B cell (primary cell): ENCODE data around the gene ISM1. TPM values are rescaled to one million over a fixed set of nuclear protein-coding genes. Genes with fewer than 3 reads are reported as not detected.

Source experiments
- ATAC-seq: fragments of 200-7000 bp; cut with Tn5 transposase; one replicate; pipeline ENCODE4 v1.10.0; 2021; ENCODE audit warnings: low read depth, mild to moderate bottlenecking, moderate number of reproducible peaks, moderate library complexity
- CTCF ChIA-PET: fragments of 350-600 bp; sonication (Branson Sonifier 250); formaldehyde crosslinking; loops from one replicate; lab custom pipeline; 2021; ENCODE audit warnings: antibody characterized with exemption, inconsistent platforms; lab: Charles Lee
- POLR2A ChIA-PET: fragments of 350-600 bp; sonication (Branson Sonifier 250); formaldehyde crosslinking; loops from one replicate; lab custom pipeline; 2021; ENCODE audit warnings: antibody characterized with exemption; lab: Charles Lee
- DNase-seq: peaks from one replicate; pipeline ENCODE4 v3.0.0; 2013
- H2AFZ ChIP-seq: 2 replicates; pipeline ENCODE4 v1.6.1; 2012; ENCODE audit warnings: mild to moderate bottlenecking, low read depth, low read length; ENCODE audit not compliant: insufficient read depth, poor library complexity, severe bottlenecking
- H3K27ac ChIP-seq, 2 donors: 1 replicate in 1 of 2; 2 replicates in 1 of 2; pipeline ENCODE4 v1.5.1; 2012 to 2013; ENCODE audit warnings: low read length in 2 of 2, mild to moderate bottlenecking in 2 of 2, moderate library complexity in 1 of 2
- H3K27me3 ChIP-seq, 4 experiments: fragments of 200-600 bp in 1 of 4; sonication (generic) in 1 of 4; replicated peaks in 1 of 4; 1 replicate in 2 of 4; 2 replicates in 2 of 4; pipeline versions ENCODE4 v1.6.1 to v1.7.0; 2013 to 2016; ENCODE audit warnings: low read length in 3 of 4, mild to moderate bottlenecking in 2 of 4, mixed read lengths in 1 of 4, moderate library complexity in 1 of 4; ENCODE audit not compliant: insufficient read depth in 4 of 4, control insufficient read depth in 3 of 4; ENCODE audit errors: control extremely low read depth in 1 of 4
- H3K36me3 ChIP-seq, 2 experiments: replicated peaks in 1 of 2; 1 replicate in 1 of 2; 2 replicates in 1 of 2; pipeline versions ENCODE4 v1.6.1 to v1.7.1; 2013; ENCODE audit warnings: low read length in 1 of 2; ENCODE audit not compliant: insufficient read depth in 2 of 2, control insufficient read depth in 1 of 2; ENCODE audit errors: control extremely low read depth in 1 of 2, extremely low read depth in 1 of 2
- H3K4me1 ChIP-seq, 2 donors: fragments of 200-600 bp in 1 of 2; sonication (generic) in 1 of 2; 1 replicate in 1 of 2; 2 replicates in 1 of 2; pipeline versions ENCODE4 v1.5.1 to v1.6.1; 2013 to 2017; ENCODE audit warnings: low read length in 2 of 2; ENCODE audit not compliant: control insufficient read depth in 2 of 2, insufficient read depth in 2 of 2
- H3K4me2 ChIP-seq: replicated peaks from 2 replicates; pipeline ENCODE3; 2012; ENCODE audit warnings: mild to moderate bottlenecking, low read depth, low read length; ENCODE audit not compliant: poor library complexity, severe bottlenecking
- H3K4me3 ChIP-seq, 5 experiments: fragments of 200-600 bp in 1 of 5; sonication (generic) in 1 of 5; 1 replicate in 3 of 5; 2 replicates in 2 of 5; pipeline versions ENCODE4 v1.5.1 to v1.7.0; 2011 to 2016; ENCODE audit warnings: low read length in 4 of 5, mild to moderate bottlenecking in 4 of 5, low read depth in 2 of 5, control low read depth in 1 of 5, moderate library complexity in 1 of 5; ENCODE audit not compliant: insufficient read depth in 1 of 5; ENCODE audit errors: control extremely low read depth in 1 of 5, extremely low read depth in 1 of 5
- H3K79me2 ChIP-seq: fragments of 200-600 bp; sonication (generic); one replicate; pipeline ENCODE4 v1.6.0; 2016; ENCODE audit warnings: low read length; ENCODE audit not compliant: control insufficient read depth, insufficient read depth
- H3K9ac ChIP-seq: fragments of 200-600 bp; sonication (generic); 2 replicates; pipeline ENCODE4 v1.6.1; 2017; ENCODE audit warnings: mild to moderate bottlenecking, low read length, moderate library complexity
- H3K9me3 ChIP-seq, 3 donors: one replicate each; pipeline versions ENCODE4 v1.6.1 to v1.7.1; 2013; ENCODE audit warnings: low read length in 2 of 3; ENCODE audit not compliant: control insufficient read depth in 2 of 3, insufficient read depth in 1 of 3; ENCODE audit errors: control extremely low read depth in 1 of 3
- H4K20me1 ChIP-seq: 2 replicates; pipeline ENCODE4 v1.6.0; 2012; ENCODE audit warnings: mild to moderate bottlenecking, low read length; ENCODE audit not compliant: insufficient read depth, control insufficient read depth, poor library complexity, severe bottlenecking
- H3K27ac Mint-ChIP-seq: one replicate; pipeline ENCODE4 v1.8.0; 2021; ENCODE audit warnings: mixed read lengths
- H3K27me3 Mint-ChIP-seq: one replicate; pipeline ENCODE4 v1.8.0; 2021; ENCODE audit warnings: mixed read lengths
- H3K4me1 Mint-ChIP-seq: one replicate; pipeline ENCODE4 v1.8.0; 2021; ENCODE audit warnings: mixed read lengths
- H3K4me3 Mint-ChIP-seq: one replicate; pipeline ENCODE4 v1.8.0; 2021; ENCODE audit warnings: mixed read lengths
- H3K9me3 Mint-ChIP-seq: one replicate; pipeline ENCODE4 v1.8.0; 2022; ENCODE audit warnings: mixed read lengths; ENCODE audit not compliant: insufficient read depth
- EZH2 ChIP-seq: IDR thresholded peaks from 2 replicates; pipeline ENCODE4 v1.6.1; 2012; ENCODE audit warnings: borderline replicate concordance, low read depth, mild to moderate bottlenecking, moderate library complexity, low read length; ENCODE audit not compliant: insufficient read depth, poor library complexity, severe bottlenecking
- WGBS: methylation state at CpG from one replicate; pipeline ENCODE4 v1.1.5; 2013; ENCODE audit warnings: missing lambda C conversion rate; ENCODE audit not compliant: insufficient coverage; 5-methylcytosine and 5-hydroxymethylcytosine counted together
- intact Hi-C: fragments of 100-400 bp; cut with micrococcal nuclease; formaldehyde crosslinking; loops from one replicate; pipeline ENCODE4 v1.10.0; 2022
- polyA plus RNA-seq: library from polyadenylated mRNA; depleted of rRNA; stranded (reverse); fragments of >200 nt; gene quantifications from 2 replicates; pipeline ENCODE4 v1.2.3, GENCODE V29; 2012
- total RNA-seq, 2 donors: library from RNA; stranded (reverse); fragments of 120-200 nt in 1 of 2; gene quantifications; 1 replicate in 1 of 2; 2 replicates in 1 of 2; pipeline versions ENCODE4 v1.2.3 to v1.2.4, GENCODE V29; 2013 to 2022
- TF ChIP-seq, protein P1 (sequence below): fragments of 200-600 bp; IDR thresholded peaks from one replicate; pipeline ENCODE4 v1.8.0; 2022; ENCODE audit warnings: antibody characterized with exemption, mild to moderate bottlenecking

ISM1 gene
- total and polyA plus RNA-seq, 2 donors (not counting 1 experiment from before 2014, with no cell fraction given), result not detected

- Histone ChIP-seq H3K4me1 (no peaks in the 10 kb centered on the region), H3K9ac (no peak overlapping the region), H2AFZ (no peak overlapping the region), H3K27ac (no peak overlapping the region), H3K4me2 (no peak overlapping the region), H4K20me1 (no peaks in the 10 kb centered on the region), H3K9me3 (no peaks in the 10 kb centered on the region), H3K79me2 (no peaks in the 10 kb centered on the region), H3K36me3 (no peaks in the 10 kb centered on the region), H3K27me3 (no peaks in the 10 kb centered on the region), H3K4me3 (no peak overlapping the region)
- TF ChIP-seq, protein P1, sequence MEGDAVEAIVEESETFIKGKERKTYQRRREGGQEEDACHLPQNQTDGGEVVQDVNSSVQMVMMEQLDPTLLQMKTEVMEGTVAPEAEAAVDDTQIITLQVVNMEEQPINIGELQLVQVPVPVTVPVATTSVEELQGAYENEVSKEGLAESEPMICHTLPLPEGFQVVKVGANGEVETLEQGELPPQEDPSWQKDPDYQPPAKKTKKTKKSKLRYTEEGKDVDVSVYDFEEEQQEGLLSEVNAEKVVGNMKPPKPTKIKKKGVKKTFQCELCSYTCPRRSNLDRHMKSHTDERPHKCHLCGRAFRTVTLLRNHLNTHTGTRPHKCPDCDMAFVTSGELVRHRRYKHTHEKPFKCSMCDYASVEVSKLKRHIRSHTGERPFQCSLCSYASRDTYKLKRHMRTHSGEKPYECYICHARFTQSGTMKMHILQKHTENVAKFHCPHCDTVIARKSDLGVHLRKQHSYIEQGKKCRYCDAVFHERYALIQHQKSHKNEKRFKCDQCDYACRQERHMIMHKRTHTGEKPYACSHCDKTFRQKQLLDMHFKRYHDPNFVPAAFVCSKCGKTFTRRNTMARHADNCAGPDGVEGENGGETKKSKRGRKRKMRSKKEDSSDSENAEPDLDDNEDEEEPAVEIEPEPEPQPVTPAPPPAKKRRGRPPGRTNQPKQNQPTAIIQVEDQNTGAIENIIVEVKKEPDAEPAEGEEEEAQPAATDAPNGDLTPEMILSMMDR, result no peak
- TF ChIP-seq EZH2, result no peak
- no peaks in the 10 kb centered on the region for H3K9me3 Mint-ChIP-seq
- ChIA-PET CTCF (no interaction called here), POLR2A (no interaction called here)
- ATAC-seq (no peak), DNase-seq (no peak)
- H3K4me1 Mint-ChIP-seq, result no peaks in the 10 kb centered on the region
- H3K27ac Mint-ChIP-seq, result no peak overlapping the region
- WGBS, result 79% methylated on average over 5 of the region's 5 CpGs
- intact Hi-C loops, result no loop called here
- H3K4me3 Mint-ChIP-seq, result no peak overlapping the region
- no peaks in the 10 kb centered on the region for H3K27me3 Mint-ChIP-seq
Measured at GRCh38 chr20:13291157-13291556, 70.1 kb downstream of the ISM1 start.

DNA sequence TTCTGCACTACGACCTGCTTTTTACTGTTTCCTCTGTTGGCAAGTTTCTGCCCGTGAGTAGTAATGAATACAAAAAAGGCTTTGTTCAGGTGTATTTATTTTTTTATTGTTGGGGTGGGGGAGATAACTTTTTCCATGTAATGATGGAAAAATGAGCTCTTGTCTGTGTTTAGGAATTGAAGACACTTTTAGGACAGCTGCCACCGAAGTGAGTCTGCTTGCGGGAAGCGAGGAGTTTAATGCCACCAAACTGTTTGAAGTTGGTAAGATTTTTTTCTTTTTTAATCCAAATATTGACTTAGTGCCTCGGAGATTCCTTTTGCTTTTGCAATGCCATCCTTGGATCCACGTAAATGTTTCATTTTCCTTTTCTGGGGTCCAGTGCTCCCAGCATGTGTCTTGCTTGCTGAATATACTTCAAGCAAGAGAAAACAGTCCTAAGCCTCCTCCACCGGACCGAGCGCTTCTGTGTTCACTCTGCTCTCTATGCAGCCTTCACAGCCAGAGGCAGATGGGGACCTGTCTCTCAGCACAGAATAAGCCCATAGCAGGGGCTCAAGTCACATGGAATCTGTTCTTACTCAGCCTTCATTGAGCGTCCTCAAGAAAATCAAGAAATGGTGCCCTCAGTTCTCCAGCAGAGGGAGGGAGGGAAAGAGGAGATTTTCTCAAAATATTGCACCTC, 71.3 kb downstream of the ISM1 start:
- TF ChIP-seq EZH2, result no peak
- TF ChIP-seq, protein P1, result no peak
- Histone ChIP-seq H3K9me3 (no peaks in the 10 kb centered on the region), H3K27ac (no peak overlapping the region), H2AFZ (no peak overlapping the region), H4K20me1 (no peaks in the 10 kb centered on the region), H3K27me3 (no peaks in the 10 kb centered on the region), H3K9ac (no peak overlapping the region), H3K79me2 (no peaks in the 10 kb centered on the region), H3K4me3 (no peak overlapping the region), H3K4me2 (no peak overlapping the region), H3K4me1 (no peaks in the 10 kb centered on the region), H3K36me3 (no peaks in the 10 kb centered on the region)
- intact Hi-C loops, result no loop called here
- Mint-ChIP-seq H3K9me3 (no peaks in the 10 kb centered on the region), H3K4me3 (no peak overlapping the region), H3K27me3 (no peaks in the 10 kb centered on the region), H3K27ac (no peak overlapping the region), H3K4me1 (no peaks in the 10 kb centered on the region)
- CTCF ChIA-PET, result no interaction called here
- DNase-seq (no peak), ATAC-seq (no peak)
- POLR2A ChIA-PET, result no interaction called here
- 88% methylated on average over 7 of the region's 11 CpGs for WGBS
